HG03558 (cell line): Measurements from ENCODE around the gene BCL2L12.

Source experiments
- ATAC-seq: cut with Tn5 transposase; IDR thresholded peaks from one replicate; pipeline ENCODE4 v1.9.1; 2021; ENCODE audit warnings: moderate number of reproducible peaks; ENCODE audit not compliant: unreplicated experiment; ENCODE audit errors: extremely low read depth

Gene BCL2L12

DNA sequence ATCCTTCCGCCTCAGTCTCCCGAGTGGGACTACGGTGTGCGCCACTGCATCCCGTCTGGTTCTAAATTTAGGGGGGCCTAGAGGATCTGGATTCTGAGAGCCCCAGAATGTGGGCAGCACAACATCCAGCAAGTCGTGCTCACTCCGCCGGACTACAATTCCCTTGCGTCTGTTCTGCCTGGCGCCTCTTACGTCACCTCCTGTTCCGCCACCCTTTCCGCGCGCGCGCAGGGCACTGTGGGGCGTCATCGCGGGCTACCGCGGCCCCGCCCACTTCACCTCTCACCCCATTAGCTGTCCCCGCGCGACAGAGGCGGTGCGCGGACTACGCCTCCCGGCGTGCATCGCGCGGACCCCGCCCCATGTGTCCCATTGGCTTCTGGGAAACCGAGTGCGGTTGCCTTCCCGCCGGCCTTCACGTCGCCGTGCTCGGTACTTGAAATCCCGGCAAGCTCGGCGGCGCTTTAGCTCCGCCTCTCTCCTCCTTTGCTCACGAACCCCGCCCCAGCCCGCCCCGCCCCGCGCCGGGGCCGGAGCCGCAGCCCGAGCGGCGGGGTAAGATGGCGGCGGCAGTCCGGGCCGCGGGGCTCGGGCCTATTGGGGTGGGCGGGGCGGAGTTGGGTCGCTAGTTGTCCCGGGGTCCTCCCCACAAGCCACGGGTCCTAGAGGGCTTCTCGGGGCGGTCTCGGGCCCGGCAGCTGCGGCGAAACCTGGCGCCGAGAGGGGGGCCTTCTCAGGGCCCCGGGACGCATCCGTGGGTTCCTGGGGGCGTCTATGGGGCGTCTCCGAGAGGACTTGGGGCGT, 23.8 kb upstream of the BCL2L12 start, which contains the start of gene SCAF1:
Gene SCAF1 (plus strand): TSS at position 522 of the 804 bp plus-strand sequence. CDS start 2,818 bp downstream, outside the sequence.
- ATAC-seq, result peak; percentile 30

DNA sequence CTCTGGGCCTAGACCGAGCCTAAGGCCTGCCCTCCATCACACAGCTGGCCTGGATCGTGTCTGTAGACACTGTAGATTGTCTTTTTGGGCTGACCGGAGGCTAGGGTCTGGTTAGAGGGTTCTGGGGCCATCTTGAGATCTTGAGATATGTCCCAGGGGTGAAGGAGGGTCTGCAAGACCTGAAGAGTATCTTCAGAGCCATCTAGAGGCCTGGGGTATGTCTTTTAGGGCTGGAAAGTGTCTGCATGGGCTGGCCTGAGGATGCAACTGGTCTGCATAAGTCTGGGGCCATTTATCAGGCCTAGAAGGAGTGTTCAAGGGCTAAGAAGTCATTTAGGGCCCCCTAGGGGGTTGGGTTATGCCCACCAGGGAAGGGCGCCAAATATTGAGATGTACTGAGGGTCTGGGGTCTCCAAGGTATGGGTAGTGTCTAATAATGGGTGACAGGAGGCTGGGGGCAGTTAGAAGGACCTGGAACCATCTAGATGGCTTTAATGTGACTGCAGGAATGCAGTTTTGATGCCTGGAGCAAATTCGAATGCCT, 23.2 kb upstream of the BCL2L12 start:
- no peak for ATAC-seq

DNA sequence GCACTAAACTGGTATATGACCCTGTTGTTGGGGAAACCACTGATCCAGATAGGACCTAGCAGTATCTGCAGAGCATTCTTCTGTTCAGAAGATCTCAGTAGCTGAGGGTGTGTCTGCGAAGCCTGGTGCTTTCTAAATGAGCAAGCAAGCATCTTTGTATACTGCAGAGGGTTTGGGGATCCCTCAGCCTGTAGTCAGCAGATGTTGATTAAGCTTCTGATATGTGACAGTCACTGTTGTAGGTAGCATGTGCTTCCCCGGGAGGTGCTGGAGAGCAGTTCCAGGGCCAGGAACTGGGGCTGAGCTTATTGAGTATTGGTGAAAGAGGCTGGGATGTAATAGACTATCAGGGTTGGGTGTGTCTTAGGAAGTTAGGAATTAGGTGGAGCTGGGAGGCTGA, 22.3 kb upstream of the BCL2L12 start:
- ATAC-seq, result no peak

DNA sequence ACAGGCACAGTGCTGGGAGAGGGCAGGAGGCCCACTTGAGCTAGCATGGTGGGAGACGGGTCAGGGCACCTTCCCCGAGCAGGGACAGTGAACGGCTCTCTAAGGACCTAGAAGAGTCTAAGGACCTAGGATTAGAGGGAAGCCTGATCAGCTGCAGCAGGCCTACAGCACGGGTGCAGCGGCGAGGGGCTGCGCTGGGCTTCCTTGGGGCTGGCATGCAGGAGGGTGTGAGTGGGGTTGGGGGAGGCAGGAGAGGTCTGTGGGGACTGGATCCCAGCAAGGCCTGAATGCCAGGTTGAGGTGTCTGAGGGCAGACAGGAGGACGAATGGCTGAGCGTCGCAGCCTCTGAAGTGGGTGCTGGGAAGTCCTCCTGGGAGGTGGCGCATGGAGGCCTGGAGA, 20.1 kb upstream of the BCL2L12 start:
- no peak for ATAC-seq

DNA sequence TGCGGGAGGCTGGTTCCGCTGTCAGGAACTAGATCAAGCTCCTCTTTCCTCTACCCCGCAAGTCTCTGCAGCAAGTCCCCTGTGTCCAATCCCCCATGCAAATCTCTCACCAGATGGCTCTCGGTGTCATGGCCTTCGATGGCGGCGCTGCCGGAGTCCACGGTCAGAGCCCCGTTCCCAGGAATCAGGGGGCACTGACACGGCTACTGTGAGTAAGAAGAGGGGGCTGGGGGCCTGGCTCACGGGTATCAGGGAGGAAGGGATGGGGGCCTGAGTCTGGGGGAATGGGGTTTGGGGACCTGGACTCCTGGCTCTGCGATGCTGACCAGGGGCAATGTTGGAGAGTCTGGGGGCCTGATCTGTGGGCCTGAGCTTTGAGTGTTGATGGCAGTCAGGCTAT, 19.7 kb upstream of the BCL2L12 start:
- no peak for ATAC-seq

DNA sequence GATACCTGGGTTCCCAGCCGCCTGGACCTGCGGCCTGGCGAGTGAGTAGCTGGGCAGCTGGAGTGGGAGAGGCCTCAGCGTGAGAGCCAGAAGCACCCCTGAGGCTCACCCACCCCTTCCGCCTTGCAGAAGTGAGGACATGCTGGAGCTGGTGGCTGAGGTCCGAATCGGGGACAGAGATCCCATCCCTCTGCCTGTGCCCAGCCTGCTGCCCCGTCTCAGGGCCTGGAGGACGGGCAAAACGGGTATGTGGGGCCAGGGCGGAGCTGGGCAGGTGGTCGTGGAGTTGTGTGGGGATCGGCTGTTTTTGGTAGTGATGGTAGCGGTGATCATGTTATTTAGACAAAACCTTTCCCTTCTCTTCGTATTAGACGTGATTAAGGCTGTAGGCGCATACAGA, 19.1 kb upstream of the BCL2L12 start:
- no peak for ATAC-seq

DNA sequence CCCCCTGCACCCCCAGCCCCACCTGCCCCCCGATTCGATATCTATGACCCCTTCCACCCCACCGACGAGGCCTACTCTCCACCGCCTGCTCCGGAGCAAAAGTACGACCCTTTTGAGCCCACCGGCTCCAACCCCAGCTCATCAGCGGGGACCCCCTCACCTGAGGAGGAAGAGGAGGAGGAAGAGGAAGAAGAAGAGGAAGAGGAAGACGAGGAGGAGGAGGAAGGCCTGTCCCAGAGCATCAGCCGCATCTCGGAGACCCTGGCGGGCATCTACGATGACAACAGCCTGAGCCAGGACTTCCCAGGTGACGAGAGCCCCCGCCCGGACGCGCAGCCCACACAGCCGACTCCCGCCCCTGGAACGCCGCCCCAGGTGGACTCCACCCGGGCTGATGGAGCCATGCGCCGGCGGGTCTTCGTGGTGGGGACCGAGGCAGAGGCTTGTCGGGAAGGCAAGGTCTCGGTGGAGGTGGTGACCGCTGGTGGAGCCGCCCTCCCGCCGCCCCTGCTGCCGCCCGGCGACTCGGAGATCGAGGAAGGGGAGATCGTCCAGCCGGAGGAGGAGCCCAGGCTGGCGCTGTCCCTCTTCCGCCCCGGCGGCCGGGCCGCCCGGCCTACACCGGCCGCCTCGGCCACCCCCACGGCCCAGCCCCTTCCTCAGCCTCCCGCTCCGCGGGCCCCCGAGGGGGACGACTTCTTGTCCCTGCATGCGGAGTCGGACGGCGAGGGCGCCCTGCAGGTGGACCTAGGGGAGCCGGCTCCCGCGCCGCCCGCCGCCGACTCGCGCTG, 14.5 kb upstream of the BCL2L12 start:
- ATAC-seq, result no peak

DNA sequence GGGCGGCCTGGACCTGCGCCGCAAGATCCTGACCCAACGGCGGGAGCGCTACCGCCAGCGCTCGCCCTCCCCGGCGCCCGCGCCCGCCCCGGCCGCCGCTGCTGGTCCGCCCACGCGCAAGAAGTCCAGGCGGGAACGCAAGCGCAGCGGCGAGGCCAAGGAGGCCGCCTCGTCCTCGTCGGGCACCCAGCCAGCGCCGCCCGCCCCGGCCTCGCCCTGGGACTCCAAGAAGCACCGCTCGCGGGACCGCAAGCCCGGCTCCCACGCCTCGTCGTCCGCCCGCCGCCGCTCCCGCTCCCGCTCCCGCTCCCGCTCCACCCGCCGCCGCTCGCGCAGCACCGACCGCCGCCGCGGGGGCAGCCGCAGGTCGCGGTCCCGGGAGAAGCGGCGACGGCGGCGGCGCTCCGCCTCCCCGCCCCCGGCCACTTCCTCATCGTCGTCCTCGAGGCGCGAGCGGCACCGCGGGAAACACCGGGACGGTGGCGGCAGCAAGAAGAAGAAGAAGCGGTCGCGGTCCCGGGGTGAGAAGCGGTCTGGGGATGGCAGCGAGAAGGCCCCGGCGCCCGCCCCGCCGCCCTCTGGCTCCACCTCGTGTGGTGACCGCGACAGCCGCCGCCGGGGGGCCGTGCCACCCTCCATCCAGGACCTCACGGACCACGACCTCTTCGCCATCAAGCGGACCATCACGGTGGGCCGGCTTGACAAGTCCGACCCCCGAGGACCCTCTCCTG, 13.7 kb upstream of the BCL2L12 start:
- no peak for ATAC-seq

DNA sequence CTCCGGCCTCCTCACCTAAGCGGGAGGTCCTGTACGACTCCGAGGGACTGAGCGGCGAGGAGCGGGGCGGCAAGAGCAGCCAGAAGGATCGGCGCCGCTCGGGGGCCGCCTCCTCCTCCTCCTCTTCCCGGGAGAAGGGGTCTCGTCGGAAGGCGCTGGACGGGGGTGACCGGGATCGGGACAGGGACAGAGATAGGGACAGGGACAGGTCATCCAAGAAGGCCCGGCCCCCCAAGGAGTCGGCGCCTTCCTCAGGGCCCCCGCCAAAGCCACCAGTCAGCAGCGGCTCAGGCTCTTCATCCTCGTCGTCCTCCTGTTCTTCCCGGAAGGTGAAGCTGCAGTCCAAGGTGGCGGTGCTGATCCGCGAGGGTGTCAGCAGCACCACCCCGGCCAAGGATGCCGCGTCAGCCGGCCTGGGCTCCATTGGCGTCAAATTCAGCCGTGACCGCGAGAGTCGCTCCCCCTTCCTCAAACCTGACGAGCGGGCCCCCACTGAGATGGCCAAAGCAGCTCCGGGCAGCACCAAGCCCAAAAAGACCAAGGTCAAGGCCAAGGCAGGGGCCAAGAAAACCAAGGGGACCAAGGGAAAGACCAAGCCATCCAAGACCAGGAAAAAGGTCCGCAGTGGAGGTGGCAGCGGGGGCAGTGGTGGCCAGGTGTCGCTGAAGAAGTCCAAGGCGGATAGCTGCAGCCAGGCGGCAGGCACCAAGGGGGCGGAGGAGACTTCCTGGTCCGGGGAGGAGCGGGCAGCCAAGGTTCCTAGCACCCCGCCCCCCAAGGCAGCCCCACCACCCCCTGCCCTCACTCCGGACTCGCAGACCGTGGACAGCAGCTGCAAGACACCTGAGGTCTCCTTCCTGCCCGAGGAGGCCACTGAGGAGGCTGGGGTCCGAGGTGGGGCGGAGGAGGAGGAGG, 12.9 kb upstream of the BCL2L12 start:
- ATAC-seq, result no peak

DNA sequence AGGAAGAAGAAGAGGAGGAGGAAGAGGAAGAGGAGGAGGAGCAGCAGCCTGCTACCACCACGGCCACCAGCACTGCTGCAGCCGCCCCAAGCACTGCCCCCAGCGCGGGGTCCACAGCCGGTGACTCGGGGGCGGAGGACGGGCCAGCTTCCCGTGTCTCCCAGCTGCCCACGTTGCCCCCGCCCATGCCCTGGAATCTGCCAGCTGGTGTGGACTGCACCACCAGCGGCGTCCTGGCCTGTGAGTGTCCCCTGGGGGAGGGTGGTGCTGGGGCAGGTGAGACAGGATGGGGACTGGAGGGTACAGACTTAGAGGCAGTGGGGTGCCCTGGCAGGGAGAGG, 12.3 kb upstream of the BCL2L12 start:
- ATAC-seq, result no peak

DNA sequence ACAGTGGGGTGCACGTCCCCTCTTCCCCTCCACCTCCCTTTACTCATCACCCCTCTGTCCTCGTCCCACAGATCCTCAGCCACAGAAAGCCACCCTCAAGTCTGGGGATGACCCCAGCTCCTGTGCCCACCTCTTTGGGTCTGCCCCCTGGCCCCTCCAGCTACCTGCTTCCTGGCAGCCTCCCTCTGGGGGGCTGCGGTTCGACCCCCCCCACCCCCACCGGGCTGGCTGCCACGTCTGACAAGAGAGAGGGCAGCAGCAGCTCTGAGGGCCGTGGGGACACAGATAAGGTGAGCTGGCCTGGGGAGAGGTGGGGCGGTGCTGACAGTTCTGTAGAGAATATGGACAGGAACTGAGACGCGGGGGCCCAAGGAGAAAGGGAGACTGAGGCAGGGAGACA, 11.2 kb upstream of the BCL2L12 start:
- ATAC-seq, result no peak

DNA sequence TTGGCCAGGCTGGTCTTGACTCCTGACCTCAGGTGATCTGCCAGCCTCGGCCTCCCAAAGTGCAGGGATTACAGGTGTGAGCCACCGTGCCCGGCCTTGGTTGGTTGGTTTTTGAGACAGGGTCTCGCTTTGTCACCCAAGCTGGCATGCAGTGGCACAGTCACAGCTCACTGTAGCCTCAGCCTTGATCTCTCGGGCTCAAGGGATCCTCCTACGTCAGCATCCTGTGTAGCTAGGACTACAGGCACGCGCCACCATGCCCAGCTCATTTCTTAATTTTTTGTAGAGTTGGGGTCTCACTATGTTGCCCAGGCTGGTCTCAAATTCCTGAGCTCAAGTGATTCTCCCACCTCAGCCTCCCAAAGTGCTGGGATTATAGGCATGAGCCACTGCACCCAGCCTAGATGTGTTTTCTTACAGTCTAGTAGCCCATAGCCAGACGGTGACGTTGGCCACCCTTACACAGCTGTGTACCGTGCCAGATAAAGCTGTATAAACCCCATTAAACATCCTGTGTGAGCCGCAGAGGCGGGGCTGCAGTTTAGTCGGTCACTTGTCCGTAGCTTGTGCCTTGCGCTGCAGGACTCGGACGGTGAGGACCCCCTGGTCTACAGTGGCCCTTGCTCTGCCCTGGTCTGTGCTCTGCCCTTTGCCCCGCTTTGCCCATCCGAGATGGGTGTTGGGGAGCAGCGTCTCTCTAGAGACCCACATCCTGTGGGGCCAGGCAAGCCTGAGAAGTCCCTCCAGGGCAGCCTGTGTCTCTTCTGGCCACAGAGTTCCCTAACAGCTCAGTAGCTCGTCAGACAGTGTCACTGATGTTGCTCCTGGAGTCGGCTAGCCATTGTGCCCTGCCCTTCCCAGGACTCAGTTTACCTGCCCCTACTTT, 9.9 kb upstream of the BCL2L12 start:
- ATAC-seq, result no peak

DNA sequence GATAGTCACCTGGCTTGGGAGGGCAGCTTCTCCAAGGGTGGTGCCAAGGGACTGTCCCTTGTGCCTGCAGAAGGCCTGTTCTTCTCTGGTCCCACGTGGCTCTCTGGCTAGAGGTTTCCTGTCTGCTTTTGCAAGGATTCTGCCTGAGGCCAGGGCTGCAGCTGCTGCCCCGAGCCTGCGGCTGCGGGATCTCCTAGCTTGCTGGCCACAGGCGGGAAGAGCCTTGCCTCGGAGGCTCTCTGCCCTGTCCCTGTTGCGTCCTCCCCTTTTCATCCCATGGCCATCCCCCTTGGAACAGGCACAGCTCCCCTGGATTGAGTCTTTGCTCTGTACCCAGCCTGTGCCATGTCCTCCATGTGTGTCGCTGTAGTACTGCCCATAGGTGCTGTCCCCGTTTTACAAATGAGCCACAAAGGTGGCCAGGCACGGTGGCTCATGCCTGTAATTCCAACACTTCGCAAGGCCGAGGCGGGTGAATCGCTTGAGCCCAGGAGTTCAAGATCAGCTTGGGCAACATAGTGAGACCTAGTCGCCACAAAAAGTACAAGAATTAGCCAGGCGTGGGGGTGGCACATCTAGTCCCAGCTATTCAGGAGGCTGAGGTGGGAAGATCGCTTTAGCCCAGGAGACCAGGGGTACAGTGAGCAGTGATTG, 9.2 kb upstream of the BCL2L12 start:
- no peak for ATAC-seq

DNA sequence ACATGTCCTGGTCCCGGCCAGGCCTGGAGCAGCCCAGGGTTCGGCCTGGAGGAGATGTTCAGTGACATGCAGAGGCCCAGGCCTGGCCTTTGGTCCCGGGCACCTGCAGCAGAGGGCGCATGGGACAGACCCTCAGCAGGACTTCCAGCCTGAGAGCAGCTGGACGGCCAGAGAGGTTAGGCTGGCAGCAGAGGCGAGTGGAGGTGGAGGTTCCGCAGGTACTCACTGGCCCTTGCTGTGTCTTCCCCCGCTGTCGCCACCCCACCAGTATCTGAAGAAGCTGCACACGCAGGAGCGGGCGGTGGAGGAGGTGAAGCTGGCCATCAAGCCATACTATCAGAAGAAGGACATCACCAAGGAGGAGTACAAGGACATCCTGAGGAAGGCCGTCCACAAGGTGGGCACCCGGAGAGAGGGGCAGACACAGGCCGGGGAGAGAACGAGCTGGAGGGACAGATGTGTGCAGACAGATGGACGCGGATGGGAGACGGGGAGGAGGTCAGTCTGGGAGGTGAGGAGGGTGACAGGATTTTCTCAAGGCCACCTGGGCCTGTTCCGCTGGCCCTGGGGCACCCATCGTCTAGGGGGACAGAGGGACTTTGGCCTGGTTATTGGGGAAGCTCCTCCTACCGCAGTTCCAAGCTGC, 8.1 kb upstream of the BCL2L12 start:
- ATAC-seq, result no peak

DNA sequence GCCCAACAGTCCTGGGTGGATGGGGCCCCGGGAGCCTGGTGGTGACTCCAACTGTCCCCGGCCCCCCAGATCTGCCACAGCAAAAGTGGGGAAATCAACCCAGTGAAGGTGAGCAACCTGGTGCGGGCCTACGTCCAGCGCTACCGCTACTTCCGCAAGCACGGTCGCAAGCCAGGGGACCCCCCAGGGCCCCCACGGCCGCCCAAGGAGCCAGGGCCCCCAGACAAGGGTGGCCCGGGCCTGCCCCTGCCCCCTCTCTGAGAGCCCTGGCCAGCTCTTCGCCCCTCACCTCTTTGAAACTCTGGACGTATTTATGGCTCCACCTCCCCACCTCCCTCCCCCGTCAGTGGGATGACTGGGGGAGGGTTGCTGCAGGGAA, 7.6 kb upstream of the BCL2L12 start:
- ATAC-seq, result no peak

DNA sequence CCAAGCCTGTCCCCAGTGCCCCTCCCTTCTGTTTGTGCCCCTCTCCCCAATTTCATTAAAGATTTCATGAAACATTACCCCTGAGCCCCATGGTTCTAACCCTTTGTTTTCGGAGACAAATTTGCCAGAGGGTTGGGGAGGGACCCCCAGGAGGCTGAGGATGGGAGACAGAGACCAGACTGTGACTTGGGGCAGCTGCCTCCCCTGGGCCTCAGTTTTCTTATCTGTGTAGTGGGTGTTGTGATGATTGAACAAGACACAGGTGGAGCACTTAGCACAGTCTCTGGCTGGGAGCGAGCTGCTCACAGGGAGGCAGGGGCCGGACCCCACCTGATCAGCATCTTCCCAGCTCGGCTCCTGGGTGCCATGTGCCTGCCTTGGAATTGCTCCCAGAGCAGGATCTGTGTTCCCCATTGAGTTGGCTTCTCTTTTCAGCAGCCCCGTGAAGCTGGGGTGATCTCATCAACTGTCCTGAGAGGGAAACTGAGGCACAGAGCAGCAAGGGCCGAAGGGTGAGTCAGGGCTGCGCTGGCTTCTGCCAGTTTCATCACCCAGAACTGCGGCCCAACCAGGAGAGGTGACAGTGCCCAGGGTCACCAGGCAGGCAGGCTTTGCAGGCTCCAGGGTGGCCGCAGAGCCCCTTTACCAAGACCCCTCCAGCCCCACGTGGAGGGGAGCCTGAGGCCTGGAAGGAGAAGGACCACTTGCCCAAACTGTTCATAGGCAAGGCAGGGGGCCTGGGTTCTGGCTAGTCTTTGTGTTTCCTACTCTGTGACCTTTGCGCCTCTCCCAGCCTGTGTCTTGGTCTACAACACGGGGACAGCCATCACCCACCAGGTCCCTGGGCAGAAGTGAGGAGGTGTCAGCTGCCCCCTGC, 6.9 kb upstream of the BCL2L12 start:
- ATAC-seq, result no peak
